Smooth muscle cell (in vitro differentiated cells): Measurements from ENCODE around the gene ANKAR. TPM values are rescaled to one million over a fixed set of nuclear protein-coding genes. Genes with fewer than 3 reads are reported as not detected.
"Not testable (repeated sequence)": the region's sequence is repeated elsewhere in the genome, so short reads cannot be mapped to it uniquely, and the experiment has no call there.

Source experiments
- DNase-seq: peaks from one replicate; lab custom pipeline; 2025; ENCODE audit not compliant: unreplicated experiment; lab: John Stamatoyannopoulos, UW
- H2AFZ ChIP-seq: fragments of 200-600 bp; sonication (generic); 2 replicates; pipeline ENCODE4 v1.6.0; 2016; ENCODE audit warnings: antibody characterized with exemption, low read depth, mild to moderate bottlenecking
- H3F3A ChIP-seq: fragments of 200-600 bp; sonication (generic); 2 replicates; pipeline ENCODE4 v1.6.0; 2017; ENCODE audit warnings: antibody characterized with exemption, low read depth
- H3K27ac ChIP-seq: fragments of 200-600 bp; sonication (generic); 2 replicates; pipeline ENCODE4 v1.5.1; 2016; ENCODE audit warnings: low read depth, mild to moderate bottlenecking
- H3K27me3 ChIP-seq: fragments of 200-600 bp; sonication (generic); 2 replicates; pipeline ENCODE4 v1.6.1; 2016; ENCODE audit warnings: low read depth, mild to moderate bottlenecking
- H3K36me3 ChIP-seq: fragments of 200-600 bp; sonication (generic); 2 replicates; pipeline ENCODE4 v1.5.1; 2016; ENCODE audit warnings: low read depth
- H3K4me1 ChIP-seq: fragments of 200-600 bp; sonication (generic); 2 replicates; pipeline ENCODE4 v1.5.1; 2016; ENCODE audit warnings: low read depth
- H3K4me2 ChIP-seq: fragments of 200-600 bp; sonication (generic); 2 replicates; pipeline ENCODE4 v1.6.0; 2016; ENCODE audit warnings: mild to moderate bottlenecking
- H3K4me3 ChIP-seq: fragments of 200-600 bp; sonication (generic); 2 replicates; pipeline ENCODE4 v1.5.1; 2016; ENCODE audit warnings: mild to moderate bottlenecking
- H3K79me2 ChIP-seq: fragments of 200-600 bp; sonication (generic); 2 replicates; pipeline ENCODE4 v1.6.0; 2016; ENCODE audit warnings: low read depth, mild to moderate bottlenecking
- H3K9ac ChIP-seq: fragments of 200-600 bp; sonication (generic); 2 replicates; pipeline ENCODE4 v1.6.0; 2016; ENCODE audit warnings: low read depth
- H3K9me3 ChIP-seq: fragments of 200-600 bp; sonication (generic); replicated peaks from 2 replicates; pipeline ENCODE4 v1.5.1; 2016; ENCODE audit warnings: low read depth
- H4K20me1 ChIP-seq: fragments of 200-600 bp; sonication (generic); 2 replicates; pipeline ENCODE4 v1.6.0; 2016; ENCODE audit warnings: low read depth
- WGBS: methylation state at CpG from one replicate; pipeline ENCODE4 v1.1.7; 2016; ENCODE audit warnings: low lambda C conversion rate; 5-methylcytosine and 5-hydroxymethylcytosine counted together
- polyA plus RNA-seq: library from polyadenylated mRNA; unstranded; fragments of >200 nt; fragmentation: Nextera tagmentation; extraction: Ambion mirVana; gene quantifications from 2 replicates; pipeline ENCODE4 v1.2.1, GENCODE V29; 2016
- total RNA-seq: library from RNA; depleted of rRNA; stranded (reverse); fragments of >200 nt; gene quantifications from 2 replicates; pipeline ENCODE4 v1.2.3, GENCODE V29; 2014
- TF ChIP-seq, protein P1 (sequence below): fragments of 200-600 bp; sonication (generic); IDR thresholded peaks from 2 replicates; pipeline ENCODE4 v1.5.1; 2017; ENCODE audit warnings: borderline replicate concordance, mild to moderate bottlenecking, antibody characterized with exemption; ENCODE audit not compliant: insufficient read depth, poor library complexity, severe bottlenecking

Gene ANKAR
- total and polyA plus RNA-seq, 2 experiments from 2014 or later = 0.89 to 17.1 TPM

DNA sequence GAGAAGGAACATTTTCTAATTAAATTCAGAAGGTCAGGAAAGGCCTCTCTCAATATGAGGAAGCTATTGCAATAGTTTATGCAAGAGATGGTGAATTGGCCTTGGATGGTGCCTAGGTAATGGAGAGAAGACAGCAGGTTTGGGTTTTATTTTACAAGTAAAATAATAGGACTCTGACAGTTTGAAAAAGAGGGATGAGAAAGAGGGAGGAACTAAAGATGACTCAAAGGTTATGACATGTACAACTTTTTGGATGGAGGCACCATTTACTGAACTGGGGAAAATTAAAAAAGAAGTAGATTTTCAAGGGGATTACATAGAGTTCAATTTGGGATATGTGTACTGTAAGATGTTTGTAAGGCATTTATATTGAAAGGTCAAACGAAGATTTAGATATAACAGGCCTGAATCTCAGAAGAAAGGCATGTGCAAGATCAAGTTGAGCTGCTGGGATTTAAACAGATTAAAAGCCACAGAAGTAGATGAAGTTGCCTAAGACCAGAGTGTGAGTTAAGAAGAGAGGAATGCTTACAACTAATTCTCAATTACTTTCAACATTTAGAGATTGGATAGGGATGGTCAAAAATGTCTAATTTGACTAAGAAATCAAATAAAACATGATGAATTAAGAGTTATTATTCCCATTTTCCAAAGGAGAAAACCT lies 25.5 kb upstream of the ANKAR start:
- H3K27ac ChIP-seq = peak overlapping the region; percentile 56
- H3K4me1 ChIP-seq = peaks cover 4% of the 10 kb centered on the region
- no peak for DNase-seq
- 10% methylated on average over 1 of the region's 1 CpG for WGBS
- no peak overlapping the region for H3K9ac ChIP-seq
- no peaks in the 10 kb centered on the region for H3K36me3 ChIP-seq
- no peak overlapping the region for H3K4me3 ChIP-seq
- H3K9me3 ChIP-seq = no peaks in the 10 kb centered on the region
- TF ChIP-seq, protein P1, sequence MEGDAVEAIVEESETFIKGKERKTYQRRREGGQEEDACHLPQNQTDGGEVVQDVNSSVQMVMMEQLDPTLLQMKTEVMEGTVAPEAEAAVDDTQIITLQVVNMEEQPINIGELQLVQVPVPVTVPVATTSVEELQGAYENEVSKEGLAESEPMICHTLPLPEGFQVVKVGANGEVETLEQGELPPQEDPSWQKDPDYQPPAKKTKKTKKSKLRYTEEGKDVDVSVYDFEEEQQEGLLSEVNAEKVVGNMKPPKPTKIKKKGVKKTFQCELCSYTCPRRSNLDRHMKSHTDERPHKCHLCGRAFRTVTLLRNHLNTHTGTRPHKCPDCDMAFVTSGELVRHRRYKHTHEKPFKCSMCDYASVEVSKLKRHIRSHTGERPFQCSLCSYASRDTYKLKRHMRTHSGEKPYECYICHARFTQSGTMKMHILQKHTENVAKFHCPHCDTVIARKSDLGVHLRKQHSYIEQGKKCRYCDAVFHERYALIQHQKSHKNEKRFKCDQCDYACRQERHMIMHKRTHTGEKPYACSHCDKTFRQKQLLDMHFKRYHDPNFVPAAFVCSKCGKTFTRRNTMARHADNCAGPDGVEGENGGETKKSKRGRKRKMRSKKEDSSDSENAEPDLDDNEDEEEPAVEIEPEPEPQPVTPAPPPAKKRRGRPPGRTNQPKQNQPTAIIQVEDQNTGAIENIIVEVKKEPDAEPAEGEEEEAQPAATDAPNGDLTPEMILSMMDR = no peak
- H3K27me3 ChIP-seq = no peaks in the 10 kb centered on the region
- no peaks in the 10 kb centered on the region for H3F3A ChIP-seq
- peak overlapping the region; percentile 17 for H3K4me2 ChIP-seq
- no peaks in the 10 kb centered on the region for H3K79me2 ChIP-seq
- H2AFZ ChIP-seq = no peak overlapping the region
- no peaks in the 10 kb centered on the region for H4K20me1 ChIP-seq

DNA sequence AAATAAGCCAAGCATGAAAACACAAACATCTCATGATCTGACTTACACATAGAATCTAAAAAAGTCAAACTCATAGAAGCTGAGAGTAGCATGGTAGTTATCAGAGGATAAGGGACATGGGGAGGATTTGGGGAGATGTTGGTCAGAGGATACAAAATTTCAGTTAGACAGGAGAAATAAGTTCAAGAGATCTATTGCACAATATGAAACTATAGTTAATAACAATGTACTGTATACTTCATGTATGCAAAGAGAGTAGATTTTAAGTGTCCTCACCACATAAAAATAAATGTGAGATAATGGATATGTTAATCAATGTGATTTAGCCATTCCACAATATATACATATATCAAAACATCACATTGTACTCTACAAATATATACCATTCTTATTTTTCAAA lies 23.2 kb upstream of the ANKAR start:
- Histone ChIP-seq H3K79me2 (no peaks in the 10 kb centered on the region), H3K9me3 (no peaks in the 10 kb centered on the region), H3K27me3 (no peaks in the 10 kb centered on the region), H3K4me1 (peaks cover 4% of the 10 kb centered on the region), H2AFZ (no peak overlapping the region), H3K36me3 (no peaks in the 10 kb centered on the region), H3K9ac (no peak overlapping the region), H3F3A (no peaks in the 10 kb centered on the region), H3K4me3 (no peak overlapping the region), H3K27ac (no peak overlapping the region), H4K20me1 (no peaks in the 10 kb centered on the region), H3K4me2 (no peak overlapping the region)
- no peak for DNase-seq
- TF ChIP-seq, protein P1 = no peak

DNA sequence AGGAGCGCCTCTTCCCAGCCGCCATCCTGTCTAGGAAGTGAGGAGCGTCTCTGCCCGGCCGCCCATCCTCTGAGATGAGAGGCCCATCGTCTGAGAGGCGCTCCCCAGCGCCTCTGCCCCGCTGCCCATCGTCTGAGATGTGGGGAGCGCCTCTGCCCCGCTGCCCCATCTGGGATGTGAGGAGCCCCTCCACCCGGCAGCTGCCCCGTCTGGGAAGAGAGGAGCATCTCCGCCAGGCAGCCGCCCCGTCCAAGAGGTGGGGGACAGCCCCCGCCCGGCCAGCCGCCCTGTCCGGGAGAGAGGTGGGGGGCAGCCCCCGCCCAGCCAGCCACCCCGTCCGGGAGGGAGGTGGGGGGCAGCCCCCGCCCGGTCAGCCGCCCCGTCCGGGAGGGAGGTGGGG lies 21.0 kb upstream of the ANKAR start:
- H3K4me3 ChIP-seq, H4K20me1 ChIP-seq, H3K27me3 ChIP-seq, H3K36me3 ChIP-seq, H3K27ac ChIP-seq, H3K4me1 ChIP-seq, H3F3A ChIP-seq, H3K9ac ChIP-seq, H3K4me2 ChIP-seq, H3K9me3 ChIP-seq, DNase-seq, H2AFZ ChIP-seq, H3K79me2 ChIP-seq: not testable (repeated sequence)
- 93% methylated on average over 17 of the region's 29 CpGs for WGBS

DNA sequence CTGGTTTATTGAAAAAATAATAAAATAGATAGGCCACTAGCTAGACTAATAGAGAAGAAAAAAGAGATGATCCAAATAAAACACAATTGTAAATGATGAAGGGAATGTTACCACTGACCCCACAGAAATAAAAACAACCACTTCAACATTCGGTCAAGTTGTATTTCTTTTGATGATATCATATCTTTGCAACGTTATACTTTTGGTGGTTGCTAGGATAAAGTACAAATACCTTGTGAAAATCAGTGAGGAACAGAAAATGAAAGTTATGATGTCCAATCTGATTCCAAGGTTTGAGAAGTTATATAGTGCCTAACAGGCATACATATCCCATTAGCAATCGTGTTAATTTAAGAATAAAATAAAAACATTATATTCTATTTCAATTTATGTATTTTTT lies 19.8 kb upstream of the ANKAR start:
- WGBS = 63% methylated on average over 3 of the region's 3 CpGs
- Histone ChIP-seq H3K9ac (no peak overlapping the region), H3K27ac (peak overlapping the region; percentile 73), H2AFZ (no peak overlapping the region), H3K27me3 (no peaks in the 10 kb centered on the region), H3K4me2 (peak overlapping the region; percentile 9), H4K20me1 (no peaks in the 10 kb centered on the region), H3F3A (peaks cover 8% of the 10 kb centered on the region), H3K9me3 (no peaks in the 10 kb centered on the region), H3K4me1 (peaks cover 6% of the 10 kb centered on the region), H3K79me2 (no peaks in the 10 kb centered on the region), H3K4me3 (no peak overlapping the region), H3K36me3 (no peaks in the 10 kb centered on the region)
- TF ChIP-seq, protein P1 = no peak
- DNase-seq = no peak
